NT2/D1 (cell line): ENCODE measurements around the gene PEF1.

Source experiments
- YY1 ChIP-seq: IDR thresholded peaks from 2 replicates; pipeline ENCODE4 v1.6.1; 2011; ENCODE audit not compliant: insufficient read length, insufficient read depth
- ZNF274 ChIP-seq: IDR thresholded peaks from 2 replicates; pipeline ENCODE4 v1.6.1; 2011; ENCODE audit warnings: mild to moderate bottlenecking, low read depth, low read length

- TF ChIP-seq YY1 (no peak), ZNF274 (no peak)
Observed at GRCh38 chr1:31592132-31592531, 52.5 kb downstream of the PEF1 start.
